Stimulated activated CD8-positive, alpha-beta memory T cell treated with anti-CD3 and anti-CD28 coated beads, Interleukin-15, amount 100 ng/mL, for 1 hour (primary cell): Measurements from ENCODE around the gene DPP4.
"Not testable (repeated sequence)": the region's sequence is repeated elsewhere in the genome, so short reads cannot be mapped to it uniquely, and the experiment has no call there.

ENCODE experiments used
- DNase-seq: peaks from one replicate; pipeline ENCODE4 v3.0.0-alpha.2; 2020; ENCODE audit warnings: low read depth

Gene DPP4

GRCh38 chr2:162057426-162057825, 16.6 kb downstream of the DPP4 start:
- DNase-seq, result no peak

- DNase-seq, result no peak
Observed at GRCh38 chr2:162056796-162057399, 17.1 kb downstream of the DPP4 start.

GRCh38 chr2:162053808-162054155, 20.2 kb downstream of the DPP4 start:
- no peak for DNase-seq

- no peak for DNase-seq
Observed at GRCh38 chr2:162053066-162053807, 20.8 kb downstream of the DPP4 start.

GRCh38 chr2:162050513-162050961, 23.5 kb downstream of the DPP4 start:
- no peak for DNase-seq

GRCh38 chr2:162049089-162049488, 24.9 kb downstream of the DPP4 start:
- DNase-seq, result not testable (repeated sequence)

- DNase-seq, result no peak
Observed at GRCh38 chr2:162044586-162044985, 29.4 kb downstream of the DPP4 start.

- no peak for DNase-seq
Observed at GRCh38 chr2:162043132-162043531, 30.9 kb downstream of the DPP4 start.

GRCh38 chr2:162041485-162041884, 32.5 kb downstream of the DPP4 start:
- DNase-seq, result no peak

- DNase-seq, result no peak
Observed at GRCh38 chr2:162038725-162039124, 35.3 kb downstream of the DPP4 start.

GRCh38 chr2:162037886-162038285, 36.1 kb downstream of the DPP4 start:
- no peak for DNase-seq

GRCh38 chr2:162037028-162037795, 36.8 kb downstream of the DPP4 start:
- no peak for DNase-seq

GRCh38 chr2:162035981-162036380, 38.0 kb downstream of the DPP4 start:
- DNase-seq, result no peak

- no peak for DNase-seq
Observed at GRCh38 chr2:162030363-162031190, 43.4 kb downstream of the DPP4 start.

GRCh38 chr2:162029287-162029901, 44.6 kb downstream of the DPP4 start:
- no peak for DNase-seq

GRCh38 chr2:162028511-162028910, 45.5 kb downstream of the DPP4 start:
- DNase-seq, result no peak

- DNase-seq, result no peak
Observed at GRCh38 chr2:162025121-162025911, 48.7 kb downstream of the DPP4 start.

GRCh38 chr2:162022290-162022945, 51.6 kb downstream of the DPP4 start:
- no peak for DNase-seq

GRCh38 chr2:162021516-162022058, 52.4 kb downstream of the DPP4 start:
- no peak for DNase-seq

GRCh38 chr2:162018530-162018929, 55.5 kb downstream of the DPP4 start:
- no peak for DNase-seq
